PC-9 (cell line): ENCODE results near the gene SUSD2. TPM values are rescaled to one million over a fixed set of nuclear protein-coding genes. Genes with fewer than 3 reads are reported as not detected.

Experiments used
- BruUV-seq: library from RNA; stranded (reverse); fragments of 400-500 nt; replicated peaks from 2 replicates; lab custom pipeline; 2021; lab: Mats Ljungman, UMichigan
- CTCF ChIA-PET: fragments of 300-600 bp; sonication (Branson Sonifier 250); formaldehyde crosslinking; loops from one replicate; lab custom pipeline; 2022; ENCODE audit warnings: antibody characterized with exemption; lab: Charles Lee
- POLR2A ChIA-PET: fragments of 300-600 bp; sonication (Branson Sonifier 250); formaldehyde crosslinking; loops from one replicate; lab custom pipeline; 2022; ENCODE audit warnings: antibody characterized with exemption; ENCODE audit not compliant: unreplicated experiment; lab: Charles Lee
- DNase-seq, 2 experiments: peaks; one replicate each; pipeline versions ENCODE4 v3.0.0 to v3.0.0-alpha.2; 2015 to 2022; ENCODE audit warnings: mixed read lengths in 1 of 2
- H2AFZ ChIP-seq: fragments of 200-600 bp; sonication (generic); 2 replicates; pipeline ENCODE4 v1.8.1; 2017; ENCODE audit warnings: antibody characterized with exemption
- H3F3A ChIP-seq: fragments of 200-600 bp; sonication (generic); 2 replicates; pipeline ENCODE4 v1.8.1; 2017; ENCODE audit warnings: antibody characterized with exemption, mild to moderate bottlenecking, low read depth; ENCODE audit not compliant: insufficient read depth
- H3K27ac ChIP-seq: fragments of 200-600 bp; sonication (generic); 2 replicates; pipeline ENCODE4 v1.6.1; 2016; ENCODE audit warnings: mixed run types
- H3K27me3 ChIP-seq: fragments of 200-600 bp; sonication (generic); 2 replicates; pipeline ENCODE4 v1.6.1; 2016; ENCODE audit warnings: low read depth, mixed run types; ENCODE audit not compliant: insufficient read depth
- H3K36me3 ChIP-seq: fragments of 200-600 bp; sonication (generic); 2 replicates; pipeline ENCODE4 v1.6.1; 2016; ENCODE audit warnings: low read depth, mixed run types
- H3K4me1 ChIP-seq: fragments of 200-600 bp; sonication (generic); replicated peaks from 2 replicates; pipeline ENCODE4 v1.6.1; 2016; ENCODE audit warnings: mixed run types; ENCODE audit not compliant: insufficient read depth
- H3K4me2 ChIP-seq: fragments of 200-600 bp; sonication (generic); 2 replicates; pipeline ENCODE4 v1.6.1; 2017; ENCODE audit warnings: mixed run types
- H3K4me3 ChIP-seq: fragments of 200-600 bp; sonication (generic); 2 replicates; pipeline ENCODE4 v1.6.1; 2016; ENCODE audit warnings: mixed run types
- H3K79me2 ChIP-seq: fragments of 200-600 bp; sonication (generic); 2 replicates; pipeline ENCODE4 v1.6.1; 2017; ENCODE audit warnings: low read depth, mixed run types
- H3K9me2 ChIP-seq: fragments of 200-600 bp; sonication (generic); 2 replicates; pipeline ENCODE4 v1.8.1; 2017; ENCODE audit warnings: mild to moderate bottlenecking; ENCODE audit not compliant: insufficient read depth
- H3K9me3 ChIP-seq: fragments of 200-600 bp; sonication (generic); 2 replicates; pipeline ENCODE4 v1.8.1; 2016; ENCODE audit warnings: low read depth; ENCODE audit not compliant: insufficient read depth
- H4K20me1 ChIP-seq: fragments of 200-600 bp; sonication (generic); 2 replicates; pipeline ENCODE4 v1.8.1; 2017; ENCODE audit not compliant: insufficient read depth
- EZH2 ChIP-seq: fragments of 200-600 bp; sonication (generic); IDR thresholded peaks from 2 replicates; pipeline ENCODE4 v1.8.0; 2017; ENCODE audit warnings: antibody characterized with exemption, low read depth
- intact Hi-C: fragments of 100-400 bp; cut with micrococcal nuclease; formaldehyde crosslinking; loops from one replicate; pipeline ENCODE4 v1.10.0; 2022; ENCODE audit not compliant: unreplicated experiment
- total RNA-seq: library from RNA; stranded (reverse); gene quantifications from 2 replicates; pipeline ENCODE4 v1.2.3, GENCODE V29; 2021
- TF ChIP-seq, protein P1 (sequence below): fragments of 200-600 bp; sonication (generic); conservative IDR thresholded peaks from 2 replicates; pipeline ENCODE4 v1.6.1; 2017; ENCODE audit warnings: mixed run types, antibody characterized with exemption, mild to moderate bottlenecking, moderate library complexity

SUSD2 gene
- total RNA-seq, 1 experiment from 2014 or later = 5.5 TPM

DNA sequence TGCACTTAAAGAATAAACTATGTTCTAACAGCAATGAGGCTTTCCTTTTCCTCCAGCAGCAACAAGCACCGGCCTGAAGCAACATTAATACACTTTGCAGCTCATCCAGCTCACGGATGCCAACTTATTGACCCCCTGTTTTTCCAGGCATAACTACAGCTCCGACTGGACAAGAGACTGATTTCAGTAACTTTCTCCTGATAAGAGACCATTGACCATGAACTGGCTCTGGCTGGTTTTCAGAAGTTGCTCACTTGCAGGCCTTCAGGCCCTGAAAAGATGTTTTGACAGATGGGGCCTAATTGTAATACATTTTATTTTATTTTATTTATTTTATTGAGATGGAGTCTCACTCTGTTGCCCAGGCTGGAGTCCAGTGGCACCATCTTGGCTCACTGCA, 36.1 kb downstream of the SUSD2 start:
- Histone ChIP-seq H3K79me2 (no peaks in the 10 kb centered on the region), H3K4me3 (no peak overlapping the region), H3K4me2 (no peak overlapping the region), H3K4me1 (no peaks in the 10 kb centered on the region), H3K9me2 (no peaks in the 10 kb centered on the region), H3K27ac (no peak overlapping the region), H2AFZ (no peak overlapping the region), H3K27me3 (no peaks in the 10 kb centered on the region), H4K20me1 (no peaks in the 10 kb centered on the region), H3F3A (no peaks in the 10 kb centered on the region), H3K36me3 (no peaks in the 10 kb centered on the region), H3K9me3 (no peaks in the 10 kb centered on the region)
- ChIA-PET CTCF (no interaction called here), POLR2A (no interaction called here)
- intact Hi-C loops = no loop called here
- TF ChIP-seq EZH2 = no peak
- TF ChIP-seq, protein P1, sequence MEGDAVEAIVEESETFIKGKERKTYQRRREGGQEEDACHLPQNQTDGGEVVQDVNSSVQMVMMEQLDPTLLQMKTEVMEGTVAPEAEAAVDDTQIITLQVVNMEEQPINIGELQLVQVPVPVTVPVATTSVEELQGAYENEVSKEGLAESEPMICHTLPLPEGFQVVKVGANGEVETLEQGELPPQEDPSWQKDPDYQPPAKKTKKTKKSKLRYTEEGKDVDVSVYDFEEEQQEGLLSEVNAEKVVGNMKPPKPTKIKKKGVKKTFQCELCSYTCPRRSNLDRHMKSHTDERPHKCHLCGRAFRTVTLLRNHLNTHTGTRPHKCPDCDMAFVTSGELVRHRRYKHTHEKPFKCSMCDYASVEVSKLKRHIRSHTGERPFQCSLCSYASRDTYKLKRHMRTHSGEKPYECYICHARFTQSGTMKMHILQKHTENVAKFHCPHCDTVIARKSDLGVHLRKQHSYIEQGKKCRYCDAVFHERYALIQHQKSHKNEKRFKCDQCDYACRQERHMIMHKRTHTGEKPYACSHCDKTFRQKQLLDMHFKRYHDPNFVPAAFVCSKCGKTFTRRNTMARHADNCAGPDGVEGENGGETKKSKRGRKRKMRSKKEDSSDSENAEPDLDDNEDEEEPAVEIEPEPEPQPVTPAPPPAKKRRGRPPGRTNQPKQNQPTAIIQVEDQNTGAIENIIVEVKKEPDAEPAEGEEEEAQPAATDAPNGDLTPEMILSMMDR = no peak
- no TSS peak for BruUV-seq
- no peak for DNase-seq

DNA sequence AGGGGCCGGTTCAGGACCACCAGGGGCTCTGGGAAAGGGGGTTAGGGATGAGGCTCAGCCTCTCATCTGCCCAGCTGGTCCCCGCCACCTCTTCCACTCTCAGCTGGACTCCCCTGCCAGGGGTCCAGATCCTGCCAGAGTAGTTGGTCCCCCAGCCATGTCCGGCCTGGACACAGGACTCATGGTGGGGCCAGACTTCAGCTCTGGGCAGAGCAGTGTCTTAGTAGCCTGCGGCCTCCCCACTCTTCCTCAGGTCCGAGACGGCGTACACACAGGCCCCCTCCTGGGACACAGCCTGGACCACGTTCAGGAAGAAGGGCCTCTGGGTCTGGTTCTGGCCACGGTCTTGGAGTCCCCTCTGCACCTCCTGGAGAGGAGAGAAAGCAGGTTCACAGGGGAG, 38.5 kb downstream of the SUSD2 start:
- H3K4me2 ChIP-seq = no peak overlapping the region
- H3K27ac ChIP-seq = no peak overlapping the region
- H3K4me1 ChIP-seq = no peaks in the 10 kb centered on the region
- H3K9me3 ChIP-seq = no peaks in the 10 kb centered on the region
- ChIA-PET CTCF (no interaction called here), POLR2A (no interaction called here)
- H3K79me2 ChIP-seq = no peaks in the 10 kb centered on the region
- TF ChIP-seq EZH2 = no peak
- TF ChIP-seq, protein P1 = no peak
- no peaks in the 10 kb centered on the region for H3K27me3 ChIP-seq
- H3K4me3 ChIP-seq = no peak overlapping the region
- no peak overlapping the region for H2AFZ ChIP-seq
- no peaks in the 10 kb centered on the region for H3K36me3 ChIP-seq
- intact Hi-C loops = no loop called here
- no TSS peak for BruUV-seq
- H3K9me2 ChIP-seq = no peaks in the 10 kb centered on the region
- no peaks in the 10 kb centered on the region for H3F3A ChIP-seq
- H4K20me1 ChIP-seq = no peaks in the 10 kb centered on the region
- no peak for DNase-seq

DNA sequence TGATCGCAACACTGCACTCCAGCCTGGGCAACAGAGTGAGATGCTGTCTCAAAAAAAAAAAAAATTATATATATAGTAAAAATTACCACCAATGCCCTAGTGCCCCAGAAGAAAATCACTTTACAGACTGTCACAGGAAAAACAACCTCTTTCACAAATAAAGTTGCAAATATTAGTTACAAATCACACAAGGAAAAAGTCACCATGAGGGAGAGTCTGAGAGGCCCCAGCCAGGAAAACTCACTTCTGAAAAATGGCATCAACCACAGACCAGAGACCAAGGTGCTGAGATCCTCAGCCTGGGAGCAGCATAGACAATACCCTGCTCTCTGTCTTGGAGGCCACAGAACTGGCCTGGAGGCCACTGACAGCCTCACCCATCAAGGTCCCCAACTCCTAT, 43.2 kb downstream of the SUSD2 start:
- no peaks in the 10 kb centered on the region for H4K20me1 ChIP-seq
- H3K27ac ChIP-seq = no peak overlapping the region
- H3K4me3 ChIP-seq = no peak overlapping the region
- intact Hi-C loops = no loop called here
- H3K79me2 ChIP-seq = no peaks in the 10 kb centered on the region
- no TSS peak for BruUV-seq
- no peak for TF ChIP-seq EZH2
- TF ChIP-seq, protein P1 = no peak
- H3K9me3 ChIP-seq = no peaks in the 10 kb centered on the region
- no peaks in the 10 kb centered on the region for H3K27me3 ChIP-seq
- no peaks in the 10 kb centered on the region for H3K36me3 ChIP-seq
- H3F3A ChIP-seq = no peaks in the 10 kb centered on the region
- H3K9me2 ChIP-seq = no peaks in the 10 kb centered on the region
- H3K4me1 ChIP-seq = no peaks in the 10 kb centered on the region
- DNase-seq = no peak
- H3K4me2 ChIP-seq = no peak overlapping the region
- no peak overlapping the region for H2AFZ ChIP-seq
- ChIA-PET POLR2A (no interaction called here), CTCF (no interaction called here)
